CD8-positive, alpha-beta memory T cell (primary cell): ENCODE data around the gene SHROOM3. TPM values are rescaled to one million over a fixed set of nuclear protein-coding genes. Genes with fewer than 3 reads are reported as not detected.

Experiments used
- CTCF ChIA-PET: fragments of 350-600 bp; sonication (Branson Sonifier 250); formaldehyde crosslinking; loops from one replicate; lab custom pipeline; 2021; ENCODE audit warnings: antibody characterized with exemption; lab: Charles Lee
- POLR2A ChIA-PET: fragments of 350-600 bp; sonication (Branson Sonifier 250); formaldehyde crosslinking; loops from one replicate; lab custom pipeline; 2021; ENCODE audit warnings: antibody characterized with exemption; lab: Charles Lee
- DNase-seq, 5 donors: peaks; one replicate each; pipeline versions ENCODE4 v3.0.0 to v3.0.0-alpha.2; 2020 to 2022; ENCODE audit warnings: mixed read lengths in 1 of 5
- H3K27ac ChIP-seq: one replicate; pipeline ENCODE4 v1.7.0; 2013; ENCODE audit warnings: low read depth, mild to moderate bottlenecking, low read length, moderate library complexity
- H3K27me3 ChIP-seq: 2 replicates; pipeline ENCODE4 v1.7.0; 2013; ENCODE audit warnings: low read length, mild to moderate bottlenecking; ENCODE audit not compliant: insufficient read depth, poor library complexity, severe bottlenecking
- H3K36me3 ChIP-seq: 2 replicates; pipeline ENCODE4 v1.7.0; 2013; ENCODE audit warnings: mild to moderate bottlenecking, low read length, moderate library complexity; ENCODE audit not compliant: insufficient read depth
- H3K4me1 ChIP-seq: 2 replicates; pipeline ENCODE4 v1.7.0; 2013; ENCODE audit warnings: mild to moderate bottlenecking, low read length, moderate library complexity; ENCODE audit not compliant: insufficient read depth
- H3K4me3 ChIP-seq: 2 replicates; pipeline ENCODE4 v1.7.0; 2013; ENCODE audit warnings: mild to moderate bottlenecking, low read length
- H3K9me3 ChIP-seq: 2 replicates; pipeline ENCODE4 v1.7.0; 2013; ENCODE audit warnings: mild to moderate bottlenecking, low read length
- H3K27ac Mint-ChIP-seq, 8 donors: one replicate each; pipeline ENCODE4 v1.8.0; 2020 to 2021; ENCODE audit warnings: mixed read lengths in 8 of 8, mild to moderate bottlenecking in 6 of 8, inconsistent platforms in 3 of 8, moderate library complexity in 3 of 8
- H3K27me3 Mint-ChIP-seq, 2 donors: one replicate each; pipeline ENCODE4 v1.8.0; 2020 to 2021; ENCODE audit warnings: mixed read lengths in 2 of 2, mild to moderate bottlenecking in 1 of 2, moderate library complexity in 1 of 2
- H3K36me3 Mint-ChIP-seq, 3 donors: one replicate each; pipeline ENCODE4 v1.8.0; 2020 to 2021; ENCODE audit warnings: mixed read lengths in 3 of 3, inconsistent platforms in 1 of 3, mild to moderate bottlenecking in 1 of 3
- H3K4me1 Mint-ChIP-seq, 3 donors: one replicate each; pipeline ENCODE4 v1.8.0; 2020 to 2021; ENCODE audit warnings: mixed read lengths in 3 of 3, inconsistent platforms in 1 of 3, mild to moderate bottlenecking in 1 of 3
- H3K4me3 Mint-ChIP-seq, 7 donors: one replicate each; pipeline ENCODE4 v1.8.0; 2020 to 2021; ENCODE audit warnings: mixed read lengths in 7 of 7, mild to moderate bottlenecking in 6 of 7, moderate library complexity in 4 of 7, inconsistent platforms in 2 of 7
- H3K9me3 Mint-ChIP-seq, 5 donors: one replicate each; pipeline ENCODE4 v1.8.0; 2020 to 2022; ENCODE audit warnings: mixed read lengths in 5 of 5, mild to moderate bottlenecking in 3 of 5, moderate library complexity in 2 of 5, inconsistent platforms in 1 of 5
- polyA plus RNA-seq: library from polyadenylated mRNA; unstranded; fragments of 300-500 nt; fragmentation: Illumina TruSeq; gene quantifications from one replicate; pipeline ENCODE4 v1.2.3, GENCODE V29; 2021
- total RNA-seq, 2 experiments: library from RNA; stranded (reverse); gene quantifications; one replicate each; pipeline ENCODE4 v1.2.3, GENCODE V29; 2021

Gene SHROOM3
- total and polyA plus RNA-seq, 3 experiments from 2014 or later = not detected

DNA sequence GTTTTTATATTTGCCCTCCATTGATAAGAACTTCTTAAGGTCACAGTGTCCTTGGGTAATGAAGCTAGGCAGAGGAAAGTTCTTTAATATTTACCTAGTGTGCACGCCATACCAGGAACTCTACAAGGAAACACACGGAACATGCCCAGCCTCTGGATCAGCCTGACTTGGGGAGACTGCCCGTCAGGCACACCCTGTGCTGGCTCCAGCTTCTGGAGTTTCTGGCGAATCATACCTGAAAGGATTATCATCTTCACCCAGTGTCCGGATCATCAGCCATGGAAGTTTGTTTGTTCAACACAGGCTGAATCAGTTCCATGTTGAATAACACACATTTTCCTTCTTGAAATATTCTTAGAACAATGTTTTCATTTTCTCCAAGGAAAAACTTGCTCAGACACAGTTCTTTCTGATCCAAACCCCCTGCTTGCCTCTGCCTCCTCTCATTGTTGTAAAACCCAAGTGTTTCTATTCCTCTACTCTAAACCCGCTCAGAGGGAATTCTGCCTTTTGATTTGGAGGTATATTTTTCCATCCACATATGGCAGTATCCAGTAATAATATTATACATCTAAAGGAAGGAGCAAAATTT lies 176.7 kb downstream of the SHROOM3 start:
- H3K27ac ChIP-seq = no peak overlapping the region
- ChIA-PET POLR2A (no interaction called here), CTCF (no interaction called here)
- Mint-ChIP-seq H3K27me3 (peaks cover 10 to 16% of the 10 kb centered on the region in 2 donors), H3K9me3 (no peaks in the 10 kb centered on the region), H3K27ac (no peak overlapping the region), H3K36me3 (no peaks in the 10 kb centered on the region), H3K4me1 (no peaks in the 10 kb centered on the region), H3K4me3 (no peak overlapping the region)
- no peaks in the 10 kb centered on the region for H3K4me1 ChIP-seq
- H3K36me3 ChIP-seq = no peaks in the 10 kb centered on the region
- no peaks in the 10 kb centered on the region for H3K9me3 ChIP-seq
- no peaks in the 10 kb centered on the region for H3K27me3 ChIP-seq
- no peak overlapping the region for H3K4me3 ChIP-seq
- DNase-seq = no peak

DNA sequence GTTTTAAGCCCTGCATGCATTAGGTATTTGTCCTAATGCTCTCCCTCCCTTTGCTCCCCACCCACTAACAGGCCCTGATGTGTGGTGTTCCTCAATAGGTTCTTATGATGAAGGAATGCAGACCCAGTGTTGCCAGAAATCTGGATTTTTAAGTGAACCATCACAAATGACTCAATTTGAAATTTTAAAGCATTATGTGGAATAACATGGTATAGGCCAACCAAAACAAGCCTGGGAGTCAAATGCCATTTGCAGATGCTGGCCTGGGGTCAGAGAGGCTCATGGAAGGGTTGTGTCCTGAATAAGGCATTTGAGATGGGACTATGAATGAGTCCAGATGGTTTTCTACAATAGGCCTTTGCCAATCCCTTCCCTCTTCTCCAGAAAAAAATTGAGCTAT lies 179.6 kb downstream of the SHROOM3 start:
- no peaks in the 10 kb centered on the region for H3K4me1 Mint-ChIP-seq
- Histone ChIP-seq H3K4me3 (no peak overlapping the region), H3K4me1 (no peaks in the 10 kb centered on the region), H3K9me3 (no peaks in the 10 kb centered on the region), H3K36me3 (no peaks in the 10 kb centered on the region), H3K27me3 (no peaks in the 10 kb centered on the region), H3K27ac (no peak overlapping the region)
- no peaks in the 10 kb centered on the region for H3K36me3 Mint-ChIP-seq
- ChIA-PET POLR2A (no interaction called here), CTCF (no interaction called here)
- no peak overlapping the region for H3K27ac Mint-ChIP-seq
- no peak for DNase-seq
- peaks cover 11 to 20% of the 10 kb centered on the region in 2 donors for H3K27me3 Mint-ChIP-seq
- H3K4me3 Mint-ChIP-seq = no peak overlapping the region
- H3K9me3 Mint-ChIP-seq = no peaks in the 10 kb centered on the region

- ChIA-PET CTCF (no interaction called here), POLR2A (no interaction called here)
- no peak overlapping the region for H3K4me3 ChIP-seq
- Mint-ChIP-seq H3K36me3 (no peaks in the 10 kb centered on the region), H3K4me3 (no peak overlapping the region), H3K27me3 (peaks cover 13 to 30% of the 10 kb centered on the region in 2 donors), H3K9me3 (no peaks in the 10 kb centered on the region), H3K4me1 (no peaks in the 10 kb centered on the region), H3K27ac (no peak overlapping the region)
- no peaks in the 10 kb centered on the region for H3K36me3 ChIP-seq
- no peaks in the 10 kb centered on the region for H3K9me3 ChIP-seq
- DNase-seq = no peak
- no peaks in the 10 kb centered on the region for H3K4me1 ChIP-seq
- no peaks in the 10 kb centered on the region for H3K27me3 ChIP-seq
- H3K27ac ChIP-seq = no peak overlapping the region
Measured at GRCh38 chr4:76615999-76616398, 181.0 kb downstream of the SHROOM3 start.

GRCh38 chr4:76616526-76616925 lies 181.5 kb downstream of the SHROOM3 start:
- Histone ChIP-seq H3K4me3 (no peak overlapping the region), H3K36me3 (no peaks in the 10 kb centered on the region), H3K9me3 (no peaks in the 10 kb centered on the region), H3K27me3 (no peaks in the 10 kb centered on the region), H3K4me1 (no peaks in the 10 kb centered on the region), H3K27ac (no peak overlapping the region)
- ChIA-PET CTCF (no interaction called here), POLR2A (no interaction called here)
- Mint-ChIP-seq H3K27ac (no peak overlapping the region), H3K9me3 (no peaks in the 10 kb centered on the region), H3K27me3 (peaks cover 8 to 30% of the 10 kb centered on the region in 2 donors), H3K36me3 (no peaks in the 10 kb centered on the region), H3K4me1 (no peaks in the 10 kb centered on the region), H3K4me3 (no peak overlapping the region)
- DNase-seq = no peak

- CTCF ChIA-PET = no interaction called here
- no peaks in the 10 kb centered on the region for H3K36me3 Mint-ChIP-seq
- no peaks in the 10 kb centered on the region for H3K9me3 ChIP-seq
- POLR2A ChIA-PET = no interaction called here
- H3K36me3 ChIP-seq = no peaks in the 10 kb centered on the region
- DNase-seq = no peak
- no peaks in the 10 kb centered on the region for H3K9me3 Mint-ChIP-seq
- H3K4me3 Mint-ChIP-seq = no peak overlapping the region
- no peaks in the 10 kb centered on the region for H3K4me1 ChIP-seq
- H3K27me3 Mint-ChIP-seq = peaks cover 5 to 34% of the 10 kb centered on the region in 2 donors
- no peaks in the 10 kb centered on the region for H3K27me3 ChIP-seq
- H3K4me1 Mint-ChIP-seq = no peaks in the 10 kb centered on the region
- no peak overlapping the region for H3K27ac ChIP-seq
- H3K4me3 ChIP-seq = no peak overlapping the region
- no peak overlapping the region for H3K27ac Mint-ChIP-seq
Measured at GRCh38 chr4:76620723-76621468, 185.9 kb downstream of the SHROOM3 start.

- Histone ChIP-seq H3K4me1 (no peaks in the 10 kb centered on the region), H3K27me3 (no peaks in the 10 kb centered on the region), H3K9me3 (no peaks in the 10 kb centered on the region), H3K27ac (no peak overlapping the region), H3K36me3 (no peaks in the 10 kb centered on the region), H3K4me3 (no peak overlapping the region)
- peaks cover 5 to 40% of the 10 kb centered on the region in 2 donors for H3K27me3 Mint-ChIP-seq
- no peak overlapping the region for H3K27ac Mint-ChIP-seq
- H3K4me3 Mint-ChIP-seq = no peak overlapping the region
- DNase-seq = no peak
- CTCF ChIA-PET = no interaction called here
- H3K36me3 Mint-ChIP-seq = no peaks in the 10 kb centered on the region
- no peaks in the 10 kb centered on the region for H3K4me1 Mint-ChIP-seq
- H3K9me3 Mint-ChIP-seq = no peaks in the 10 kb centered on the region
- POLR2A ChIA-PET = no interaction called here
Measured at GRCh38 chr4:76622126-76622525, 187.1 kb downstream of the SHROOM3 start.

DNA sequence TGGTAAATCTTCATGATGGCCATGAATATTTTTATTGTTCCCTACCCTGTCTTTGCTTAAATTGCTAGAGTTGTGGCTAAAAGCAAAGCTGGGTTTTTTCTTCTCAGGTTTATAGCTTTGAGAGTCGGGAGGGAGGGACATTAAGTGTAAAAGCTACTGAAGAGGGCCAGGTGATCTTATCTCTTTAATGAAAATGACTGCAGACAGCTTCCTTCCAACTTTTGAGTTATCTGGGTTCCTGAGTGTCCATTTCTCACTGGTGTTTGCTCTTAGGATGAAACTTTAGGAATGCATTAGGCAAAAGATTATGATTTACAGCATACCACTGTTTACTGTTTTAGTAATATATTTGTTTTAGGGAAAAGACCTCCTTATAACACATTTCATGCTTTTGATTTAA lies 187.7 kb downstream of the SHROOM3 start:
- Histone ChIP-seq H3K27ac (no peak overlapping the region), H3K4me1 (no peaks in the 10 kb centered on the region), H3K4me3 (no peak overlapping the region), H3K27me3 (no peaks in the 10 kb centered on the region), H3K9me3 (no peaks in the 10 kb centered on the region), H3K36me3 (no peaks in the 10 kb centered on the region)
- H3K9me3 Mint-ChIP-seq = no peaks in the 10 kb centered on the region
- peaks cover 5 to 40% of the 10 kb centered on the region in 2 donors for H3K27me3 Mint-ChIP-seq
- POLR2A ChIA-PET = no interaction called here
- CTCF ChIA-PET = no interaction called here
- H3K4me3 Mint-ChIP-seq = no peak overlapping the region
- no peak overlapping the region for H3K27ac Mint-ChIP-seq
- H3K4me1 Mint-ChIP-seq = no peaks in the 10 kb centered on the region
- H3K36me3 Mint-ChIP-seq = no peaks in the 10 kb centered on the region
- DNase-seq = no peak

- no peaks in the 10 kb centered on the region for H3K27me3 ChIP-seq
- no peak for DNase-seq
- H3K9me3 ChIP-seq = no peaks in the 10 kb centered on the region
- Mint-ChIP-seq H3K4me3 (no peak overlapping the region), H3K27me3 (peaks cover 5 to 43% of the 10 kb centered on the region in 2 donors), H3K27ac (no peak overlapping the region), H3K4me1 (no peaks in the 10 kb centered on the region), H3K36me3 (no peaks in the 10 kb centered on the region), H3K9me3 (no peaks in the 10 kb centered on the region)
- ChIA-PET CTCF (no interaction called here), POLR2A (no interaction called here)
- no peaks in the 10 kb centered on the region for H3K36me3 ChIP-seq
- H3K4me3 ChIP-seq = no peak overlapping the region
- no peaks in the 10 kb centered on the region for H3K4me1 ChIP-seq
- H3K27ac ChIP-seq = no peak overlapping the region
Measured at GRCh38 chr4:76623217-76624045, 188.4 kb downstream of the SHROOM3 start.
